LoVo (cell line): ENCODE data around the gene TAF11L4.
"Not testable (repeated sequence)": the region's sequence is repeated elsewhere in the genome, so short reads cannot be mapped to it uniquely, and the experiment has no call there.

ENCODE experiments used
- DNase-seq: peaks from one replicate; pipeline ENCODE4 v3.0.0-alpha.2; 2016; ENCODE audit warnings: low spot score

The TAF11L4 gene

DNA sequence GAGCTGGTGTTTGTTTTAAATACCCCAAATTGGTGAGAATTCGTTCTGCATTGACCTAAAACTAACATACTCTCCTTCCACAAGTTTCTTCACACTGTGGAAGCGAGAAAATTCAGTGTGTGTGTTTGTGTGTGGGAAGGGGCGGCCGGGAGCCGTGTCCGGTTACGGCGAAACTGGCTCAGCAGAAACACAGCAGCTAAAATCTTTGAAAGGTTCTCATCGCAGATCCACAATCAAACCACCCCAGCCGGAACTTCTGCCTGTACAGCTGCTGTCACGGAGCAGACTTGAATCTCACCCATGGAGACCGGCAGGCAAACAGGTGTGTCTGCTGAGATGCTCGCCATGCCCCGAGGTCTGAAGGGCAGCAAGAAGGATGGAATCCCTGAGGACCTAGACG lies at the start of gene TAF11L4:
TSS of gene TAF11L4 (plus strand) at position 301 of the 400 bp plus-strand sequence.
- DNase-seq = not testable (repeated sequence)

DNA sequence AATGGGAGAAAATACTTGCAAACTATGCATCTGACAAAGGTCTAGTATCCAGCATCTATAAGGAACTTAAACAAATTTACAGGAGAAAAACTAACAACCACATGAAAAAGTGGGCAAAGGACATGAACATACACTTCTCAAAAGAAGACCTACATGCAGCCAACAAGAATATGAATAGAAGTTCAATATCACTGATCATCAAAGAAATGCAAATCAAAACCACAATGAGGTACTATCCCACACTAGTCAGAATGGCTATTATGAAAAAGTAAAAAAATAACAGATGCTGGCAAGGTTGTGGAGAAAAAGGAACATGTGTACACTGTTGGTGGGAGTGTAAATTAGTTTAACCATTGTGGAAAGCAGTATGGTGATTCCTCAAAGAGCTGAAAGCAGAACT lies 46.5 kb upstream of the TAF11L4 start:
- DNase-seq = not testable (repeated sequence)

DNA sequence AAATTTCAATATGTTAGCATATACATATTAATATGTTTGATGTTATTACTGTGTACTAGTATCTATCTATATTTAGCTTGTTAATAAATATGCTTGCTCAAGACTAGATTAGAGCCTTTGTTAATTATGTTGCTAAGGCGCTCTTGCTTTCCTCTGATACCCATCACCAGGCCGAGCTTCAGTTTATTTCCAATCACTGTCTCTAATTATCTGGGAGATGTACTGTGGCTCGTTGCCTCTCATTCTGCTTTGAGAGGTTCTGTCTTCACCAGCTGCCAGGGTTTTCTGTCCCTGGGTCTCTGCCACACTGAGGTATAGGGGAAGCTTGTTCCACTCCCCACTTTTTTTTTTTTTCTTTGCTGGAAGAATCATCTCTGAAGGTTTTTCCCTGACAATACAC lies 44.6 kb upstream of the TAF11L4 start:
- DNase-seq = no peak

DNA sequence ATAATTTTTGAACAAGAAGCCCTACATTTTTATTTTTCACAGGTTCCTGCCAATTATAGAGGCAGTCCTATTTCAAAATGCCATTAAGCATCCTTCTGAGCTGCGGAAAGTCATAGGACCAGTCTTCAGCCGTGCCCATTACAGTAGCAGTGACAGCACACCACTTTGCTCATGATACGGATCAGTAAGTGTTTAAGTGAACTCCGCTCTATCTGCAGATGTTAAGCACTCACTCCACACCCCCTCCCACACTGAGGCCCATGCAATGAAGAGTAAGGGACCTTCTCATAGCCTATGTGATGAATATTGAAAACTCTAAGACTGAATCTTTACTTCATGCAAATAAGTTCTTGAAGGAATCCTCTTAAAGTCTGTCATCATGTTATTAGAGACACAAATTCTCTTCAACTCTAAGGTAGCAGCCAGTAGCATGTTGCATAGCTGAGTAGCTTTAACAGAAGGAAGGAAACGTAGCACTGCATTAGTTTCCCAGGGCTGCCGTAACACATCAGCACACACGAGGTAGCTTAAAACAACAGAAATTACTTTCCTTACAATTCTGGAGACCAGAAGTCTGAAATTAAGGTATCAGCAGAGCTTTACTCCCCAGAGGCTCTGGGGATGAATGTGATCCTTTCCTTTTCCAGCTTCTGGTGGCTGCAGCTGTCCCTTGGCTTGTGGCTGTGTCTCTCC lies 43.9 kb upstream of the TAF11L4 start:
- DNase-seq = no peak

DNA sequence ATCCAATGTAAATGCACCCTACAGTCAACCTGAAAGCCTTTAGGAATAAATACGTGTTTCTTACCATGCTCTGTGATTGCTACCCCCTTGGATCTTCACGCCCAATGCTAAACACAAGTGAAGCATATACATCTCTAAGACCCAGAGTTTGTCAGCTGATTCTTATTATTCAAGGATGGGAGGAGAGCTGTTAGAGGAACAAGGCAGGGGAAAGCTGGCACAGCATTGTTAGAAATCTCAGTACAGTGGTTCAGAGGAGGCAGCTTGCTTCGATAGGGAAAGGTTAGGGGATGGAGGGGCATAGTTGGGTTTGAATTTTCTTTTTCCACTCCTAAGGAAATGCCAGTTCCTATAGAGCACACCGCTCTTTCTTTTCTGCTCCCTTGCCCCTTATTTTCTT lies 40.2 kb upstream of the TAF11L4 start:
- DNase-seq = no peak

DNA sequence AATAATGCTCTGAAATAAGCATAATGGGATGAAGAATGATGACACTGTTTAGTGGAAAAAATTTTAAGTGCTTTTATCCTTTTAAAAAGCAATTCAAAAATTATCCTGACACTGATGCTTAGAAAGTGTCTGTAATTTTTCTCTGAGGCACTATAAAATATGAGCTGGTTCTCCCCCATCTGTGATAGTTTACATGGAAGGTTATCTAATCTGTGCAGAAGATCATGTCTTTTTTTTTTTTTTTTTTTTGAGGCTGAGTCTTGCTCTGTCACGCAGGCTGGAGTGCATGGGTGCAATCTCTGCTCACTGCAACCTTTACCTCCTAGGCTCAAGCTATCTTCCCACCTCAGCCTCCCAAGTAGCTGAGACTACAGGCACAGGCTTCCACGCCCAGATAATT lies 38.8 kb upstream of the TAF11L4 start:
- DNase-seq = no peak

DNA sequence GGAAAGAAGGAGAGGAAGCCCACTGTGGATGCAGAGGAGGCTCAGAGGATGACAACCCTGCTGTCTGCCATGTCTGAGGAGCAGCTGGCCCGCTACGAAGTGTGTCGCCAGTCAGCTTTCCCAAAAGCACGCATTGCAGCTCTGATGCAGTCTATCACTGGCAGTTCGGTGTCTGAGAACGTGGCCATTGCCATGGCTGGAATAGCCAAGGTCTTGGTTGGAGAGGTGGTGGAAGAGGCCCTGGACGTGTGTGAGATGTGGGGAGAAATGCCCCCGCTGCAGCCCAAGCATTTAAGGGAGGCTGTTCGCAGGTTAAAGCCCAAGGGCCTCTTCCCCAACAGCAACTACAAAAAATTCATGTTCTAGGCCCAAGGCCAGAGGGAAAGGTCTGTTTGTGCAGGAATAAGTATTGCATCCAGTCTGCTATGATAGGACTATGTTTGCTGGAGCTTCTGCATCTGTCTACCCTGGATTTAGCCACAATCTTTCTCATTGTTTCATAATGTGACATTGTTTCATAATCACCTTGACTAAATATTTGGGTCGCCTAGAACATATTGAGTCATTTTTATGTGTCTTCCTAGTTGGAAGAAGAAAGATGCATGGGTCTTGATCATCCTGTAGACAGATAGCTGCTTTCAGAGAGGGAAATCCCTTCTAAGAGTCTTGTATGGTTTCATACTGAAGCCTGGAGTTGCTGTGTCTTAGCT lies 35.0 kb upstream of the TAF11L4 start:
- DNase-seq = not testable (repeated sequence)

DNA sequence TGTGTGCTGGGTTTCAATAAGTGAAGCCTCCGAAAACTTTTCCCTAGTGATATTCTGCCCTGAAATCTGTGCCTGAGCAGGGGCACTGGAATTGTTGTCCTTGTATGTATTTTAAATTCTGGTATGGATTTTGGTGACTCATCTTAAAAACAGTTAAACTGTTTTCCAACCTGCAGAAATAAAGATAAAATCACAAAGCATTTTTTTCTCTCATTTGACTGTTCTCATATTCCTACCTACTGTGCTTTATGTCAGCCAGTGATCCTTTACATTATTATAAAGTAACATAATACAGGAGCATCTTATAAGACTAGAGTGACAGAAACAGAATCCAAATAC lies 34.5 kb upstream of the TAF11L4 start:
- no peak for DNase-seq

DNA sequence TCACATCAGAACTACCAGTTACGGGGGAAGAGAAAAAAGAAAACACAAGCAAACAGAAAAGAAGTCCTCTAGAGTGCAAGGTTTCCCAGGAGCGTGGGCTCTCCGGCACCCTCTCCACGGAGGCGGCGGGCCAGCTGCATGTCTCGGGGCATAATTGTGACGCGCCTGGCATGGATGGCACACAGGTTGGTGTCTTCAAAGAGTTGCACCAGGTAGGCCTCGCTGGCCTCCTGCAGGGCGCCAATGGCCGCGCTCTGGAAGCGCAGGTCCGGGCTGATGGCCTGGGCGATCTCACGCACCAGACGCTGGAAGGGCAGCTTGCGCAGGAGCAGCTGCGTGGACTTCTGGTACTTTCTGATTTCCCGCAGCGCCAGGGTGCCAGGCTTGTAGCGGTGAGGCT lies 30.3 kb upstream of the TAF11L4 start:
- DNase-seq = not testable (repeated sequence)

DNA sequence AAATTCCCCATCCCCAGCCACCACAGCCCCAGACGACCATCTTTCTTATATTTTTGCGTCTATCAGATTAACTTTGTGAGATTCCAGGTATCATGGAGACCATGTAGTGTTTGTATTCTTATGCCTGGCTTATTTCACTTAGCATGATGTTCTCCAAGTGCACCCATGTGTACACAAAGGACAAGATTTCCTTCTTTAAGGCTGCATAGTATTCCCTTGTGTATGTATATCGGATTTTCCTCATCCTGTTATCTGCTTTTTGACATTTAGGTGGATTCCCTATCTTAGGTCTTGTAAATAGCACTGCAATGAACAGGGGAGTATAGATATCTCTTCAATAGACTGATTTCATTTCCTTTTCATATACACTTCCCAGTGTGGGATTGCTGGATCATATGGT lies 28.8 kb upstream of the TAF11L4 start:
- no peak for DNase-seq

DNA sequence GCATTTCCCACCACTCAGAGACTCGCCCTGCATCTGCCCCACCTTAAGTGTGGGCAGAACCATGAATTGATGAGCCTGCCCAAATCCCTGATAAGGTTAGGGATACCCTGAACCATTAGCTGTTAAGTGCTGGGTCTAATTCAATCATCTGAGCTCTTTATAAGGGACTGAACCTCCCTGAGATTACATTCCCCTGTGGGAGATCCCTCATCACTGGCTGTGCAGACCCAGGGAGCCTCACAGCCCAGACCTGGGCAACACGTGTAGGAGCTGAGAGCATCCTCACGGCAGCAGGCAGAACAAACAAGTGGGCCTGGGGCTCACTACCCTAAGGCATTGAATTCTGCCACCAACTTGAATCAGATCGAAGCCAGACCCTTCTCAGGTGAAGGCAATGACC lies 24.2 kb upstream of the TAF11L4 start:
- DNase-seq = no peak

DNA sequence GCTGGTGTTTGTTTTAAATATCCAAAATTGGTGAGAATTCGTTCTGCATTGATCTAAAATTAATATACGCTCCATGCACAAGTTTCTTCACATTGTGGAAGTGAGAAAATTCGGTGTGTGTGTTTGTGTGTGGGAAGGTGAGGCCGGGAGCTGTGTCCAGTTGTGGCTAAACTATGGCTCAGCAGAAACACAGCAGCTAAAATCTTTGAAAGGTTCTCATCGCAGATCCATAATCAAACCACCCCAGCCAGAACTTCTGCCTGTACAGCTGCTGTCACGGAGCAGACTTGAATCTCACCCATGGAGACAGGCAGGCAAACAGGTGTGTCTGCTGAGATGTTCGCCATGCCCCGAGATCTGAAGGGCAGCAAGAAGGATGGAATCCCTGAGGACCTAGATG lies 23.7 kb upstream of the TAF11L4 start, which contains the start of gene TAF11L2:
TSS of gene TAF11L2 (plus strand) at position 301 of the 400 bp plus-strand sequence.
- DNase-seq = not testable (repeated sequence)

DNA sequence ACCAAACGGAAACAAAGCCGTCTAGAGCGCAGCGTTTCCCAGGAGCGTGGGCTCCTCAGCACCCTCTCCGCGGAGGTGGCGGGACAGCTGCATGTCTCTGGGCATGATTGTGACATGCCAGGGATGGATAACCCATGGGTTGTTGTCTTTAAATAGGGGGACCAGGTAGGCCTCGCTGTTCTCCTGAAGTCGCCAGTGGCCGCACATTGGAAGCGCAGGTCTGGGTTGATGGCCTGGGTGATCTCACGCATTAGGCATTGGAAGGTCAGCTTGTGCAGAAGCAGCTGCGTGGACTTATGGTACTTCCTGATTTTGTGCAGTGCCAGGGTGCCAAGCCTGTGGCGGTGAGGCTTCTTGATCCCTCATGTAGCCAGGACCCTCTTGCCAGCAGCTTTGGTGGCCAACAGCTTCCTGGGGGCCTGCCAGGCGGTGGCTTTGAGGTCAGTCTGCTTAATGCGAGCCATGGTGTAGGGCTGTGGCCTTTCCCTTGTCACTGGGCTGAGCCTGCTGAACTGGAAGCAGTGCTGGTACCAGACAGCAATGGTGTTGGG lies 9.8 kb upstream of the TAF11L4 start:
- DNase-seq = no peak

DNA sequence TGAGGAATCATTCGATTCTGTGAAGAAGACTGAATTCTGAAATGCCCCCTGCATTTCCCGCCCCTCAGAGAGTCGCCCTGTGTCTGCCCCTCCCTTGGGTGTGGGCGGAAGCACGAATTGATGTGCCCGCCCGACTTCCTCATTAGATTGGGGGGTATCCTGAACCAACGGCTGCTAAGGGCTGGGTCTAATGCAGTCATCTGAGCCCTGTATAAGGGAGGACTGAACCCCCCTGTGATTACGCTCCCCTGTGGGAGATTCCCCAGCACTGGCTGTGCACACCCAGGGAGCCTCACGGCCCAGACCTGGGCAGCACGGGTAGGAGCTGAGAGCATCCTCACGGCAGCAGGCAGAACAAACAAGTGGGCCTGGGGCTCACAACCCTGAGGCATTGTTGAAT lies 4.1 kb upstream of the TAF11L4 start:
- DNase-seq = not testable (repeated sequence)

DNA sequence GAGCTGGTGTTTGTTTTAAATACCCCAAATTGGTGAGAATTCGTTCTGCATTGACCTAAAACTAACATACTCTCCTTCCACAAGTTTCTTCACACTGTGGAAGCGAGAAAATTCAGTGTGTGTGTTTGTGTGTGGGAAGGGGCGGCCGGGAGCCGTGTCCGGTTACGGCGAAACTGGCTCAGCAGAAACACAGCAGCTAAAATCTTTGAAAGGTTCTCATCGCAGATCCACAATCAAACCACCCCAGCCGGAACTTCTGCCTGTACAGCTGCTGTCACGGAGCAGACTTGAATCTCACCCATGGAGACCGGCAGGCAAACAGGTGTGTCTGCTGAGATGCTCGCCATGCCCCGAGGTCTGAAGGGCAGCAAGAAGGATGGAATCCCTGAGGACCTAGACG lies 3.5 kb upstream of the TAF11L4 start, which contains the start of gene TAF11L3:
TSS of gene TAF11L3 (plus strand) at position 301 of the 400 bp plus-strand sequence.
- not testable (repeated sequence) for DNase-seq

DNA sequence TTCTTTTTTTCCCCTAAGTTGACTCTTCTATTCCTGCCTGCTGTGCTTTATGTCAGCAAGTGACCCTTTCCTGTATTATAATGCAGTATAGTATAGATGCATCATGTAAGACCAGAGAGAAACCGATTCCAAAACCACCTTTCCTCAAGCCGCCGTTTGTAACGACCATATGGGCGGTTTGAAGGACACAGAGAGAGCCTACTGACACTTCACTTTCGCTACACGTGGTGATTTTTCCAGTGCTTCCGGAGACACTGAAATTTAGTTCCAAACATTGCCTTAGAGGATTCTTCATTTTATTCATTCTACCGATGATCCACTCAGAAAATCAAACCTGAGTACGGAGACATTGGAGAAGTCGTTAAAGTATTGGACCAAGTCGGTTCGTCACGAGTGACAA lies 2.1 kb upstream of the TAF11L4 start:
- DNase-seq = not testable (repeated sequence)

DNA sequence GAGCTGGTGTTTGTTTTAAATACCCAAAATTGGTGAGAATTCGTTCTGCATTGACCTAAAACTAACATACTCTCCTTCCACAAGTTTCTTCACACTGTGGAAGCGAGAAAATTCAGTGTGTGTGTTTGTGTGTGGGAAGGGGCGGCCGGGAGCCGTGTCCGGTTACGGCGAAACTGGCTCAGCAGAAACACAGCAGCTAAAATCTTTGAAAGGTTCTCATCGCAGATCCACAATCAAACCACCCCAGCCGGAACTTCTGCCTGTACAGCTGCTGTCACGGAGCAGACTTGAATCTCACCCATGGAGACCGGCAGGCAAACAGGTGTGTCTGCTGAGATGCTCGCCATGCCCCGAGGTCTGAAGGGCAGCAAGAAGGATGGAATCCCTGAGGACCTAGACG lies 3.3 kb downstream of the TAF11L4 start, which contains the start of gene TAF11L5:
TSS of gene TAF11L5 (plus strand) at position 301 of the 400 bp plus-strand sequence.
- not testable (repeated sequence) for DNase-seq

DNA sequence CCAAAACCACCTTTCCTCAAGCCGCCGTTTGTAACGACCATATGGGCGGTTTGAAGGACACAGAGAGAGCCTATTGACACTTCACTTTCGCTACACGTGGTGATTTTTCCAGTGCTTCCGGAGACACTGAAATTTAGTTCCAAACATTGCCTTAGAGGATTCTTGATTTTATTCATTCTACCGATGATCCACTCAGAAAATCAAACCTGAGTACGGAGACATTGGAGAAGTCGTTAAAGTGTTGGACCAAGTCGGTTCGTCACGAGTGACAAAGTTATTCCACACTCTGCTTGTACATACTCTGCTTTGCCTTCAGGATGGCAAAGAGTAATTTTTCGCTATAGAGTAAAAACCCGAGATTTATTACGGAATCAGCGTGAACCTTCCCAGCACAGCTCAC lies 4.9 kb downstream of the TAF11L4 start:
- not testable (repeated sequence) for DNase-seq

DNA sequence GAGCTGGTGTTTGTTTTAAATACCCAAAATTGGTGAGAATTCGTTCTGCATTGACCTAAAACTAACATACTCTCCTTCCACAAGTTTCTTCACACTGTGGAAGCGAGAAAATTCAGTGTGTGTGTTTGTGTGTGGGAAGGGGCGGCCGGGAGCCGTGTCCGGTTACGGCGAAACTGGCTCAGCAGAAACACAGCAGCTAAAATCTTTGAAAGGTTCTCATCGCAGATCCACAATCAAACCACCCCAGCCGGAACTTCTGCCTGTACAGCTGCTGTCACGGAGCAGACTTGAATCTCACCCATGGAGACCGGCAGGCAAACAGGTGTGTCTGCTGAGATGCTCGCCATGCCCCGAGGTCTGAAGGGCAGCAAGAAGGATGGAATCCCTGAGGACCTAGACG lies 6.8 kb downstream of the TAF11L4 start, which contains the start of gene TAF11L6:
TSS of gene TAF11L6 (plus strand) at position 301 of the 400 bp plus-strand sequence.
- not testable (repeated sequence) for DNase-seq
